Measurements from ENCODE around the gene MYL10.
A peak's percentile ranks its signal among the peaks of the same experiment; 100 is the strongest.

The MYL10 gene

GRCh38 chr7:101604331-101604933 lies 24.7 kb downstream of the MYL10 start:
- H3F3A ChIP-seq (ENCODE audit: control insufficient read depth, insufficient read depth): no peaks in the 10 kb centered on the region
- no peaks in the 10 kb centered on the region for H3K9me2 ChIP-seq (replicated peaks; ENCODE audit: control insufficient read depth, low read length)
- no peaks in the 10 kb centered on the region for H3K9me3 ChIP-seq (ENCODE audit: control insufficient read depth, insufficient read depth, low read length)
- no peak overlapping the region for H3K4me2 ChIP-seq (ENCODE audit: low read length)
- no peaks in the 10 kb centered on the region for H3K4me1 ChIP-seq (ENCODE audit: control insufficient read depth, low read length)
- no peaks in the 10 kb centered on the region for H4K20me1 ChIP-seq (ENCODE audit: control insufficient read depth, insufficient read depth, low read depth, low read length)
- no peaks in the 10 kb centered on the region for H3K36me3 ChIP-seq (ENCODE audit: control insufficient read depth, low read length)
- no peaks in the 10 kb centered on the region for H3K79me2 ChIP-seq (ENCODE audit: control insufficient read depth, low read length)
- H3K27ac ChIP-seq (ENCODE audit: low read depth, low read length): no peak overlapping the region
- no peak overlapping the region for H3K4me3 ChIP-seq (ENCODE audit: low read length)
- H3K27me3 ChIP-seq (ENCODE audit: control insufficient read depth, low read length): peaks cover 12% of the 10 kb centered on the region; the same call in 1 of the 2 replicates
- TF ChIP-seq EZH2phosphoT487 (IDR thresholded peaks at IDR 0.05; ENCODE audit: borderline replicate concordance, low read length) (no peak), CTCF (IDR thresholded peaks at IDR 0.05; ENCODE audit: low read depth, low read length, poor library complexity, severe bottlenecking) (no peak)

- TF ChIP-seq CTCF (IDR thresholded peaks at IDR 0.05; ENCODE audit: low read depth, low read length, poor library complexity, severe bottlenecking): peak; percentile 99
- TF ChIP-seq EZH2phosphoT487 (IDR thresholded peaks at IDR 0.05; ENCODE audit: borderline replicate concordance, low read length): no peak
- H3F3A ChIP-seq (ENCODE audit: control insufficient read depth, insufficient read depth): no peaks in the 10 kb centered on the region
- H3K9me2 ChIP-seq (replicated peaks; ENCODE audit: control insufficient read depth, low read length): no peaks in the 10 kb centered on the region
- H3K27ac ChIP-seq (ENCODE audit: low read depth, low read length): no peak overlapping the region
- no peak overlapping the region for H3K4me3 ChIP-seq (ENCODE audit: low read length)
- no peaks in the 10 kb centered on the region for H4K20me1 ChIP-seq (ENCODE audit: control insufficient read depth, insufficient read depth, low read depth, low read length)
- no peak overlapping the region for H3K4me2 ChIP-seq (ENCODE audit: low read length)
- H3K36me3 ChIP-seq (ENCODE audit: control insufficient read depth, low read length): no peaks in the 10 kb centered on the region
- H3K79me2 ChIP-seq (ENCODE audit: control insufficient read depth, low read length): no peaks in the 10 kb centered on the region
- H3K4me1 ChIP-seq (ENCODE audit: control insufficient read depth, low read length): no peaks in the 10 kb centered on the region
- H3K27me3 ChIP-seq (ENCODE audit: control insufficient read depth, low read length): 0 out of 2 replicates have a peak, but pooled peaks cover 4% of the 10 kb centered on the region
- H3K9me3 ChIP-seq (ENCODE audit: control insufficient read depth, insufficient read depth, low read length): no peaks in the 10 kb centered on the region
Measured at GRCh38 chr7:101602484-101603241, 26.4 kb downstream of the MYL10 start.

GRCh38 chr7:101602082-101602481 lies 27.0 kb downstream of the MYL10 start:
- 0 out of 2 replicates have a peak, but pooled peaks cover 4% of the 10 kb centered on the region for H3K27me3 ChIP-seq (ENCODE audit: control insufficient read depth, low read length)
- H3K9me2 ChIP-seq (replicated peaks; ENCODE audit: control insufficient read depth, low read length): no peaks in the 10 kb centered on the region
- TF ChIP-seq EZH2phosphoT487 (IDR thresholded peaks at IDR 0.05; ENCODE audit: borderline replicate concordance, low read length): no peak
- TF ChIP-seq CTCF (IDR thresholded peaks at IDR 0.05; ENCODE audit: low read depth, low read length, poor library complexity, severe bottlenecking): no peak

More at GRCh38 chr7:101602082-101602481, 27.0 kb downstream of the MYL10 start:
- no peaks in the 10 kb centered on the region for H3K36me3 ChIP-seq (ENCODE audit: control insufficient read depth, low read length)
- H3F3A ChIP-seq (ENCODE audit: control insufficient read depth, insufficient read depth): no peaks in the 10 kb centered on the region
- H3K4me2 ChIP-seq (ENCODE audit: low read length): no peak overlapping the region
- no peaks in the 10 kb centered on the region for H3K79me2 ChIP-seq (ENCODE audit: control insufficient read depth, low read length)
- H3K9me3 ChIP-seq (ENCODE audit: control insufficient read depth, insufficient read depth, low read length): no peaks in the 10 kb centered on the region
- no peak overlapping the region for H3K4me3 ChIP-seq (ENCODE audit: low read length)
- H4K20me1 ChIP-seq (ENCODE audit: control insufficient read depth, insufficient read depth, low read depth, low read length): no peaks in the 10 kb centered on the region
- H3K4me1 ChIP-seq (ENCODE audit: control insufficient read depth, low read length): no peaks in the 10 kb centered on the region
- no peak overlapping the region for H3K27ac ChIP-seq (ENCODE audit: low read depth, low read length)
